HG03175 (cell line): ENCODE measurements around the gene POF1B.
A peak's percentile ranks its signal among the peaks of the same experiment; 100 is the strongest.
"Not testable (repeated sequence)": the region's sequence is repeated elsewhere in the genome, so short reads cannot be mapped to it uniquely, and the experiment has no call there.

Source experiments
- ATAC-seq: cut with Tn5 transposase; IDR thresholded peaks from one replicate; pipeline ENCODE4 v1.9.1; 2021; ENCODE audit warnings: mild to moderate bottlenecking, moderate library complexity; ENCODE audit not compliant: unreplicated experiment

POF1B gene, protein sequence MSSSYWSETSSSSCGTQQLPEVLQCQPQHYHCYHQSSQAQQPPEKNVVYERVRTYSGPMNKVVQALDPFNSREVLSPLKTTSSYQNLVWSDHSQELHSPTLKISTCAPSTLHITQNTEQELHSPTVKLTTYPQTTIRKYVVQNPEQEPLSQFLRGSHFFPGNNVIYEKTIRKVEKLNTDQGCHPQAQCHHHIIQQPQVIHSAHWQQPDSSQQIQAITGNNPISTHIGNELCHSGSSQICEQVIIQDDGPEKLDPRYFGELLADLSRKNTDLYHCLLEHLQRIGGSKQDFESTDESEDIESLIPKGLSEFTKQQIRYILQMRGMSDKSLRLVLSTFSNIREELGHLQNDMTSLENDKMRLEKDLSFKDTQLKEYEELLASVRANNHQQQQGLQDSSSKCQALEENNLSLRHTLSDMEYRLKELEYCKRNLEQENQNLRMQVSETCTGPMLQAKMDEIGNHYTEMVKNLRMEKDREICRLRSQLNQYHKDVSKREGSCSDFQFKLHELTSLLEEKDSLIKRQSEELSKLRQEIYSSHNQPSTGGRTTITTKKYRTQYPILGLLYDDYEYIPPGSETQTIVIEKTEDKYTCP

DNA sequence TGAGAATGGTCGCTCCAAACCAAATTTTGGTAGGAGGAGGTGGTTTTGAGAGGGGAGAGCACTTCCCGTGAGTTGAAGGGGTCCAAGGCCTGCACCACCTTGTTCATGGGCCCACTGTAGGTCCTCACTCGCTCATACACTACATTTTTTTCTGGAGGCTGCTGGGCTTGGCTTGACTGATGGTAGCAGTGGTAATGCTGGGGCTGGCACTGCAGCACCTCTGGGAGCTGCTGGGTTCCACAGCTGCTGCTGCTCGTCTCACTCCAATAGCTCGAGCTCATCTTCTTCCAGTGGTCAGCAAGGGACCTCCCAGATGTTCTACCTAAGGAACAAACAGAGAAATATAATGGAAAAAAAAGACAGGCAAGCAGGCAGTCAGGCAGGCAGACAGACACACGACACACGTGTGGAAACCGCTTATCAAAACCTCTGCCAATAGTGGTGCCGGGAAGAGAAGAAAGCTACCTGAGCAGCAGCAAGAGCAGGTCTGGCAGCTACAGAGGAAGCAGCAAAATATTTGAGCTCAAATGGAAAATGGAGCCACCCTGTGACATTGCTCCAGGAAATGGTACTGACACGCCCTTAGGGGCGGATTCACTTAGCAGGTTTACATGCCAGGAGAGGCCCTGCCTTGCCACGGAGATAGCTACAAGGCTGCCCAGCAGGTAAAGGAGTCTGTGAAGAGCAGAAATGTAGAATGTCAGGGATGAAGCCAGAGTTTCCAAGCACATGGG lies at the start of gene POF1B:
POF1B (minus strand) TSS at position 492 of the 734 bp plus-strand sequence; CDS start at position 281, 211 bp downstream.
- ATAC-seq: no peak

DNA sequence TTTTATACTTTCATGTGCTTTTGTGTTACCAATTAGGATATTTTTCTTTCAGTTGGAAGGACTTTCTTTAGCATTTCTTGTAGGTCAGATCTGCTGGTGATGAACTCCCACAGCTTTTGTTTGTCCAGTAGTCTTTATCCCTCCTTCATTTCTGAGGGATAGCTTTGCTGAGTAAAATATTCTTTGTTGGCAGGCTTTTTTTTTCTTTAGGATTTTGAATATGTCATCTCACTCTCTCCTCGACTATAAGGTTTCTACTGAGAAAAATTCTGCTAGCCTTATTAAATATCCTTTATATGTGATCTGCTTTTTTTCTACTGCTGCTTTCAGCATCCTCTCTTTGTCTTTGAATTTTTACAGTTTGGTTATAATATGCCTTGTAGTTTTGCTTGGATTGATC lies 49.6 kb upstream of the POF1B start:
- ATAC-seq: no peak

DNA sequence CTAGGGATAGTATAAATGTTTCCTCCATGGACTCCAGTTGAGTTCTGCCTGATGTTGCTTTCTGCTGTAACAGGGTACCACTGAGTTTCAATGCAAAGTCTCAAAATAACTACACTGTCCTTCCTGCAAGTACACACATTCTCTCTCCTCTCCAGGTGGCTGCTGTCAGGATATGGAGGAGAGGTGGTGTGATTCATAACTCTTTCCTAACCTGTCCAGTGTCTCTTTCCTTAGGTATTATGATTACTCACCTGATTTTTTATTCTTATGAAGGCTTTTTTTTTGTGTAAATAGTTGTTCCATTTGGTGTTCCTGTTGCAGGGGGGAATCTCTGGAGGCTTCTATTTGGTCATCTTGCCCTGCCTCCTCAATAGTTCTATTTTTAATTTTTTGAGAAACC lies 39.8 kb upstream of the POF1B start:
- ATAC-seq: no peak

DNA sequence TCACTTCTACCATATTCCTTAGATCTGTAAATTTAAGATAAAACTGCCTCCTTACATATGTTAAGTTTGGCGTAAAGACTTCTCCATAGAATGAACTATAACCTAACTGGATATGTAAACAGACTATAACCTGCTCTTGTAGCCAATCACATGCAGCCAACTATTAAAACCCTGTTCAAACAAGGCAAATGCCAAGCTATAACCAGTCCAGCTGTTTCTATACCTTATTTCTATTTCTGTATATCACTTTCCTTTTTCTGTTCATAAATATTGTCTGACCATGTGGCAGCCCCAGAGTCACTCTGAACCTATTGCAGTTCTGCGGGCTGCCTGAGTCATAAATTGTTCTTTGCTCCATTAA lies 12.4 kb upstream of the POF1B start:
- no peak for ATAC-seq

DNA sequence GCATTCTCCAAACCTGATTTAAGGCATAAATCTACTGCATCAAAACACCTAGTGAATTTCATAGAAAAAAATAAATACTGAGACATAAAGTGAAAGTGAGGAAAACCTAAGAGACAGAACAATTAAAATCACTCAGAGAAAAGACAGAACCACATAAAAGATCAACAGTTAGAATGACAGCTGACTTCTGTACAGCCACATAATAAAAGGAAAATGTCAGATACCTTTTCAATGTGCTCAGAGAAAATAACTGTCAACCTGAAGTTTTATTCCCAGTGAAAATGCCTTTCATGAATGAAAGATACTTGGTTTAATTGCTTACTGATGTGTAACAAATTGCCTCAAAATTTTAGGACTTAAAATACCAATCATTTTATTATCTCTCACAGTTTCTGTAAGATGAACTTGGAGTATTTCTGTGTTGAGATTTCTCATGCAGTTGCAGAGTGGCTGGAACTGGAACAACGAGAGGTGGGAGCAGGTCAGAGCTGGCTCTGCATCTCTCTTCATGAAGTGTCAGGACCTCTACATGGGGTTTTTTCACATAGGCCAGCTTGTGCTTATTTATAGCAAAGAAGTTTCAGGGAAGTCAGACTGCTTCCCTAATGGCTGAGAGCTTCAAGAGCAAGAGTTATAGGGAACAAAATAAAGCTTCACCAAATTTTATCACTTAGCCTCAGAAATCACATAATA lies 11.9 kb upstream of the POF1B start:
- ATAC-seq: no peak

DNA sequence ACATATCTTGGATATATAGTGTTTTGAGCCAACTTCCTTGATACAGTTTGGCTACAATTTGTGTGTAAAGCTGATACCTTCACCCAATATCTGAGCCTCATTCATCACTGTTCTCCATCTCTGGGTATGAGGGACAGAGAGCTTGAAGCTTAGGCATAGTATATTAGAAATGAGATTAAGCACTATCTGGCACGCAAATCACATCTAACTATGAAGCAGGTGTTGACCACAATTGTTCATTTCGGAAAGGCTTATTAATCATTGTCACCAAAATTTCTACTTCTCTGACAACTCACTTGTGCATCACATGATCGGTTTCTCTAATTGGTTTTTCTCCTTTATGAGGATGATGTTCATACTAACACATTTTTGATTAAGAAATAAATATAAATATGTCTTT lies 2.1 kb upstream of the POF1B start:
- ATAC-seq: no peak

DNA sequence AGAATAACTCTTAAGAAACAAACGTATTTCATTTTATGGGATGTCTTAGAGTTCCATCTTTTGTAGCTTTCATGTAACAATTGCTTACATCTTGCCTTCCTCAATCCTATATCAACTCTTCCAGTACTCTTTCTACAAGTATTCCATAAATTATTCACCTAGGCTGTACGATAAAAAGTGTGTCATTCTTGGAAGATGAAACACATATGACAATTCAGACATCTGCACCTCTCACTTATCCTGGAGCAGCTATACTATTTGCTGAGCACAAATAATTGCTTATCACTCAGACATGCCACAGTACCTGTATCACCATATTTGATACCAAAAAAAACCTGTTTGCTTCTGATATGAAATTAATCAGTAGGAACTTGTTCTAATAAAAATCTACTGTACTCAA lies 1.0 kb downstream of the POF1B start:
- no peak for ATAC-seq

DNA sequence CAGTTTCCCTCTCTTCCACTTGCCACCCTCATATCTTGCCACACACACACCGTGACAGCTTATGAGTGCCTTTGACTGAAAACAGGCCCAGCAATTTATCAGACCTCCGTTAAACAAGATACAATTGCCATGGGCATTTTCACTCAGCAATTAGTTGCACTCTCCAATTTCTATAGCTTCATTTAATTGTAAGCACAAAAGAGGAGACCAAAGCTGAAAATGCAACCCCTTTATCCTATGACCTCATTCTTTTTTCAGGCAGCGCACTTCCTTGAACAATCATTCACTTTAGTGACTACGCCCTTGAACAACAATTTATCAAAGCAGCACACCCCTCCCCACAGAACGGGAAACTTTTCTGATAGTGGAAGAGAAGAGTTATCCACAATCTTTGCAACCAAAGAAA lies 4.1 kb downstream of the POF1B start:
- no peak for ATAC-seq

DNA sequence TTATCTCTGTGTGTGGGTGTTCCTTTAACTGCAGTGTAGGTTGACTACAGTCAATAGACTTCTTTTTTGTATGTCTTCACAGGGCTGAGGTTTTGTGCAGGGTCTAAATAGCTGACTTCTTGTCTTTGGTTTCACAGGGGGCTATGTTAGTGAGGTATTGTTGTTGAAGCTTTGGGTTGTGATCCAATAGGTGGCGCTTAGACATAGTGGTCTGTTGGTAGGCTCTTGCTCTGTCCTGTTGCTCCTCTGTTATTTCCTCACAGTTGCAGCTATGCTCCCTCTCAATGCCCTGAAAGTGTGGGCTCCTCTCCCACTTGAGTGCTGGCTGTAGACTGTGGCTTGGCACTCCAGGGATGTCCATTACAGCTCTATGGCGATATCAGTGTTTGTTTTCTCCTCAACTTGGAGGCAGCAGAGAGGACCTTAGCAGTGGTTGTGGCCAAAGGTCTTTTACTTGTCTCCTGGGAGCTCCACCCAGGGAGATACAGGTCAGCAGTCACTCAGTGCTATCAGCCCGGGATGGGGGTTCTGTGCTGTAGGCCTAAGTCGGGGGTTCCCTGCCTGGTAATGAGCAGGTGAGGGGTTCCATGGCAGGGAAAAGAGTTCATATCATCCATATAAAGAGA lies 14.0 kb downstream of the POF1B start:
- ATAC-seq: no peak

DNA sequence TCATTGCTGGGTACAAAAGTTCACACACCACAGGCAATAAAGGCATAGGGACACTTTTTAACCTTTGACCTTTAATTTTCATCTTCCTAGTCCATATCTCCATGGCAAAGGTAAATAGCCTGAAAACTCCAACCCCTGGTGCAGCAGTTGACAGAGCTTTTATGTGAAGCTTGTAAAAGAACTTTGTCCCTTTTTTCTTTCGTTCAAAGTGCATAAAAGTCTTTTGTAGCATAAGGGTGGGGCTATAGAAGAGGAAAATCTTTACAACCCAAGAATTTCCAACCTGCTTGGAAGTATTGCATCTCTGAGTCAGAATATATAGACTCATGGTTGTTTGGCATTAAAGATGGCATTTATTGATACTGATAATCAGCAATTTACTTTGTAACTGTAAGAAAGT lies 20.4 kb downstream of the POF1B start:
- ATAC-seq: no peak

DNA sequence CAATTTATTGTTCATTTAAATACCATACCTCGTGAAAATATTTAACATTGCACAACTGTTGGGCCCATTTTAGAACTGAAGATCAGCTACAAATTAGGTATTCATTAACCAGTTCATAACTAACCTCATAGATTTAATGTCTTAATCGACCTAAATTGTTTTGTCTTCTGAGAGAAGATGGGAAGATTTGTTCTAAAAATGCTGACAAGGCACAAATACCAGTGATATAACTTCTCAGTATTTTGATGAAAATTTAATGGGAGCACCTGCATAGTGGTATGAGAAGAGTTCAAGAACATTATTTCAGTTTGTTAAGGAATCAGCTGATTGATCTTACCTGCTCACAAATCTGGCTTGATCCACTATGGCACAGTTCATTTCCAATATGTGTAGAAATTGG lies 33.9 kb downstream of the POF1B start:
- ATAC-seq: no peak

DNA sequence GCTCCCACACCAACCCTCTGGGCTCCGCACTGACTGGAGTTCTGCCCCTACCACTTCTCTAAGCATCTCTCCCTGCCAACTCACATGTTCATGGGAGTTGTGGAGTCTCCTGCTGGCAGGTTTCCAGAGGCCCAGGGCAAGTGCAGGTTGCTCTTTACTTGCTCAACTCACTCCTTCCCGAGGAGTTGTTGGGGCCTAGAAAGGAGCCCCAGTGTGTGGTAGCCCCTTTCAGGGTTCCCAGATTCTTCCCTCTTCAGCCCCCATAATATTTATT lies 52.5 kb downstream of the POF1B start:
- ATAC-seq: no peak

DNA sequence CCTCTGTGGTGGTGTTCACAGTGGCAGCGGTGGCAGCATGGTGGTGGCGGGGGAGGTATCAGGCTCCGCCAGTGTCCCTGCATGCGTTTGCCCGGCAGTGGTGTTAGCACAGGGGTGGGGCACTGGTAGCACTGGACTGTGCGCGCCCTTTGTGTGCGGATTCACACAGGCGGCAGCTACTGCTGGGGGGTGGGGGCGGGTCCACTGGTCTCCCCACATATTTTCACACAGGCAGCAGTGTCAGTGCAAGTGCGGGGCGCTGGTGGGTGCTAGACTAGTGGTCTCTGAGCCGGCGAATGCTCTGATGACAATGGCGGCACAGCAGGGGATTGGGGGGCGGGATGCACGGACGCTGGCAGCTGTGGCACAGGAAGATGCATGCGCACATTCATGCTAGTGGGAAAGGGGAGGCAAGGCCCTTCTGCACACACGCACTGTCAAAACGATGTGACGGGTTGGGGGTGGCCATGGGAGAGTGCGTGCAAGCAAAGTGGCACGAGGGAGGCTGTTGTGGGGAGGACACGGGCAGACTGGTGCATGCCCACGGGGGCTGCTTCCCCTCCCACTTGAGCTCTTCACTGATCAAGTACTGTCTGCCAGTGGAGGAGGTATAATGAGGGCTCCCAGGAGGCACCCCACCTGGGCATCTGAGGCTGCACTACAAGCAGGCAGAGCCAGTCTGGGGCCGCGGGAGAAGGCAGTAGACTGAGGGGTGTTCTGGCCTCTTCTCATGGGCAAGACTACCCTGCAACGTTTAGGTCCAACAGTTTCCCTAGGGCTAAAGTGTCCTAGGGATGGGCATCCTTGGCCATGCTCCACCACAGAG lies 53.0 kb downstream of the POF1B start:
- no peak for ATAC-seq

DNA sequence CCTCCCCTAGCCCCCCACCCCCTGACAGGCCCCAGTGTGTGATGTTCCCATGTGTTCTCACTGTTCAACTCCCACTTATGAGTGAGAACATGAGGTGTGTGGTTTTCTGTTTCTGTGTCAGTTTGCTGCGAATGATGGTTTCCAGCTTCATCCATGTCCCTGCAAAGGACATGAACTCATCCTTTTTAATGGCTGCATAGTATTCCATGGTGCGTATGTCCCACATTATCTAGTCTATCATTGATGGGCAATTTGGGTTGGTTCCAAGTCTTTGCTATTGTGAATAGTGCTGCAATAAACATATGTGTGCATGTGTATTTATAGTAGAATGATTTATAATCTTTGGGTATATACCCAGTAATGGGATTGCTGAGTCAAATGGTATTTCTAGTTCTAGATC lies 68.1 kb downstream of the POF1B start:
- not testable (repeated sequence) for ATAC-seq

DNA sequence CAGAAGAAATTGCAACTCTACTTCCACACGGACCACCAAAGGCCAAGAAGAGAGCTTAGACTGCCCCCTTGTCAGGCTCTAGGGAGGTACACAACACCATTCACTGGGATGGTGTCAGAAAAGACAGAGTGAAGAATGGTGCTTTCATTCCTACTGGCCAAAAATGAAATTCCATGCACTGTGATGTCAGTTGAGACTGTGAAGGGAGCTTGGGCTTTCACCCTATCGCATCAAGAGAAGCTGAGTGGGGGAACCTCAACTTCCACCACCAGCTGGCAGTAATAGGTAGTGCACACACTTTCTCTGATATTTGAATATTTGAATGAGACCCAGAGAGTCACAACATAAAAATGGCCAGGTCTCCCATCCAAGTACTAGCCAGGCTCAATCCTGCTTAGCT lies 69.7 kb downstream of the POF1B start:
- ATAC-seq: no peak

DNA sequence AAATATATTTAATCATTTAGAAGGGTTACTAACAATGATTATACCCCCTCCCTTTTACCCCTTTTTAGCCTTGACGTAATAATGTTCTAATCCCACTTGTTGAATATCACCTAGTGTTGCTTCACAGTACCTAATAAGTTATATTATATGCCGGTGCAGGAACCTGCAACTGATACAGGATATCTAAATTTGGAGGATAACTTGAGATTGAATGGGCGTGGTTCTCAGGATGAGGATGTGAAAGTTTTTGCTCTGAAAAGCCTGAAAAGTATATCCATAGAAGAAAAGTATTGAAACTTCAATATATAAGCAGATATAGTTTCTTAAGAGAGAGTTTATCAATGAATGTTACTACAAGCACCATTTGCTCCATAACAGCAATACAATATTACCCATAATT lies 75.9 kb downstream of the POF1B start:
- ATAC-seq: no peak

DNA sequence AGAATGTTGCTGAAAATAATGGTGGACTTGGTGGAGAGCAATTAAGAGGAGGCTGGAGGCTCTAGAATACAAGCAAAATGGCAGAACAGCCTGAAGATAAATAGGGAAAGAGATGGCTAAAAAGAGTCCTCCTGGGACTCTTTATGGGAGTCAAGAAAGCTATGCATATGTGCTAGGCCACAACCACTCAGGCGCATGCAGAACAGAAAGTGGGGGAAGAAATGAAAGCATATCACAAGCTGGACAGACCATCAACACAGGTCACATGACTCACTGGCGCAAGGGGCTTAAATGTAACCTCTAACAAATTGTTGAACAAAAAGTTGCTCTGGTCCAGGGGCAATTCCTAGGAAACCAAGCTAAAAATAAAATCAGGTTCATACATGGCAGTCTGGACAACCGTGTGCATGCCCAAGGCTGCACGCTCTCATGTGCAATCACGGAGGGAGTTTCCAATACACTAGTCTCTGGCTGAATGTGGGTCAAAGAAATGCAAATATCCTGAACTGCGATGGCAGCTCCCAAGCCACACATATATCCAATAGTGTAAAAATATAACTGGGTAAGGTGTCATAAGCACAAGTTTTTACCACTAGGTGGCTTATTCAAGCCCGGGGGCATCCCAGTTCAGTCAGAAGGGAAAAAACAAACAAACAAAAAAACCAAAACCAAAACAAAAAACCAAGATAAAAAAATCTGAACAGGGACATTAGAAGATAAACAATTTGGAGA lies 90.3 kb downstream of the POF1B start:
- ATAC-seq: no peak

DNA sequence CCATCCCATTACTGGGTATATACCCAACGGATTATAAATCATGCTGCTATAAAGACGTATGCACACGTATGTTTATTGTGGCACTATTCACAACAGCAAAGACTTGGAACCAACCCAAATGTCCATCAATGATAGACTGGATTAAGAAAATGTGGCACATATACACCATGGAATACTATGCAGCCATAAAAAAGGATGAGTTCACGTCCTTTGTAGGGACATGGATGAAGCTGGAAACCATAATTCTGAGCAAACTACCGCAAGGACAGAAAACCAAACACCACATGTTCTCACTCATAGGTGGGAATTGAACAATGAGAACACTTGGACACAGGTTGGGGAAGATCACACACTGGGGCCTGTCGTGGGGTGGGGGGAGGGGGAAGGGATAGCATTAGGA lies 94.2 kb downstream of the POF1B start:
- ATAC-seq: not testable (repeated sequence)

DNA sequence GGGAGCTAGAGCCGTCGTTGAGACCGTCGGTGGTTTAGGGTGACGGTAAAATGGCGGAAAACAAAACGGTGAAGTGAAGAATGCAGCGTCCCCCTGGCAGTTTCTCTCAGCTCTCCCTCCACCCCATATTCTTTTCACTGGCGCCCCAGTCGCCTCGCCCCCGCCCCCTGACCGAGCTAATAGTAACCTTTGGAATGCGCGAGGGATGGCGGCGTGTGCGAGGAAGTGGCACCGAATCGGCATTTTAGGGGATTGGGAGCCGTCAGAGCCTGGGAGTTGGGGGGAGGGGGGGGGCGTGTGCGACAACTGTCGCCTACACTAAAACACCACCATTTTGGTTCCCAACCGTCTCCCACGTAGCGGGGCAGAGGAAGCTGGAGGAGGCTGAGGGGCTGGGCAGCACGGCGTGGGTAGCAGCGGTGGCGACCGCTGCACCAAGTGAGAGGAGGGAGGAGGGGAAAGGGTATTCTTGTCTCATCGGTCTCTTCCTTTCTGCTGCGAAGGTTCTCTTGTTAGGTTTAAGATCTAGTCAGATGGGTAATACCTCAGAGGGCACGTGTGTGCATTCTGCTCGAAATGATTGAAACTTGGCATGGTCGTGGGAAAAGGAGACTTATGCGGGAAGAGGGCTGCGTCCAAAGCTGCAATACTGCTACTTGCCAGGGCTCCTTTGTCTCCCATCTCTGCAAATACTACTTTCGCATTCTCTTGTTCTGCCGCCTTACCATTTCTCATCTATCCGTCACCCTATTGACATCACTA lies 134.8 kb downstream of the POF1B start:
- ATAC-seq: peak; percentile 46
